IMR-90 (cell line): ENCODE measurements around the gene ZNF778. TPM values are rescaled to one million over a fixed set of nuclear protein-coding genes. Genes with fewer than 3 reads are reported as not detected.

Experiments
- ATAC-seq: fragments of 200-7000 bp; cut with Tn5 transposase; 2 replicates; pipeline ENCODE4 v1.9.1; 2020; ENCODE audit warnings: low read depth, mild to moderate bottlenecking, moderate library complexity
- BruUV-seq: library from RNA; stranded (reverse); fragments of 400-500 nt; replicated peaks from 2 replicates; lab custom pipeline; 2021; lab: Mats Ljungman, UMichigan
- CTCF ChIA-PET: fragments of 300-600 bp; formaldehyde crosslinking; extraction: SDS; loops from one replicate; lab custom pipeline; 2021; ENCODE audit warnings: antibody characterized with exemption; lab: Yijun Ruan, JAX
- POLR2A ChIA-PET: fragments of 300-600 bp; sonication (Branson Sonifier 250); formaldehyde crosslinking; loops from one replicate; lab custom pipeline; 2022; ENCODE audit warnings: antibody characterized with exemption; ENCODE audit not compliant: unreplicated experiment; lab: Charles Lee
- DNase-seq: peaks from one replicate; pipeline ENCODE4 v3.0.0; 2013
- H2AFZ ChIP-seq: replicated peaks from 2 replicates; pipeline ENCODE3; 2013; ENCODE audit warnings: low read length, mild to moderate bottlenecking; ENCODE audit not compliant: poor library complexity
- H2AK5ac ChIP-seq: 2 replicates; pipeline ENCODE4 v1.6.1; 2013; ENCODE audit warnings: low read depth, low read length, inconsistent platforms
- H2AK9ac ChIP-seq: replicated peaks from 2 replicates; pipeline ENCODE3; 2013; ENCODE audit warnings: mild to moderate bottlenecking, low read depth, low read length, moderate library complexity; ENCODE audit not compliant: poor library complexity
- H2BK120ac ChIP-seq: 2 replicates; pipeline ENCODE4 v1.6.1; 2013; ENCODE audit warnings: low read depth, low read length, inconsistent platforms
- H2BK15ac ChIP-seq: 3 replicates; pipeline ENCODE4 v1.6.1; 2013; ENCODE audit warnings: low read depth, low read length, inconsistent platforms
- H2BK20ac ChIP-seq: 2 replicates; pipeline ENCODE4 v1.6.1; 2013; ENCODE audit warnings: low read depth, mild to moderate bottlenecking, inconsistent platforms, low read length, moderate library complexity
- H2BK5ac ChIP-seq: 2 replicates; pipeline ENCODE4 v1.6.1; 2013; ENCODE audit warnings: mild to moderate bottlenecking, low read depth, low read length, inconsistent platforms; ENCODE audit not compliant: poor library complexity, severe bottlenecking
- H3K14ac ChIP-seq: replicated peaks from 2 replicates; pipeline ENCODE4 v1.6.1; 2013; ENCODE audit warnings: low read depth, low read length, inconsistent platforms
- H3K18ac ChIP-seq: 2 replicates; pipeline ENCODE4 v1.6.1; 2013; ENCODE audit warnings: low read depth, low read length, control low read depth
- H3K23ac ChIP-seq: 2 replicates; pipeline ENCODE4 v1.6.1; 2013; ENCODE audit warnings: low read depth, low read length, inconsistent platforms
- H3K27ac ChIP-seq: 2 replicates; pipeline ENCODE4 v1.5.1; 2013; ENCODE audit warnings: mild to moderate bottlenecking, control low read depth, low read length; ENCODE audit not compliant: insufficient read depth
- H3K27me3 ChIP-seq: 2 replicates; pipeline ENCODE4 v1.6.1; 2013; ENCODE audit warnings: low read length; ENCODE audit not compliant: control insufficient read depth, insufficient read depth
- H3K36me3 ChIP-seq: 2 replicates; pipeline ENCODE4 v1.6.1; 2013; ENCODE audit warnings: low read length, mixed read lengths; ENCODE audit not compliant: control insufficient read depth, insufficient read depth
- H3K4ac ChIP-seq: 2 replicates; pipeline ENCODE4 v1.6.1; 2013; ENCODE audit warnings: low read depth, low read length, inconsistent platforms
- H3K4me1 ChIP-seq: 2 replicates; pipeline ENCODE4 v1.6.1; 2013; ENCODE audit warnings: low read length, mixed read lengths; ENCODE audit not compliant: control insufficient read depth, insufficient read depth
- H3K4me2 ChIP-seq: 2 replicates; pipeline ENCODE4 v1.6.1; 2013; ENCODE audit warnings: low read depth, mild to moderate bottlenecking, control low read depth, low read length, moderate library complexity
- H3K4me3 ChIP-seq: 2 replicates; pipeline ENCODE4 v1.5.1; 2013; ENCODE audit warnings: low read depth, mild to moderate bottlenecking, control low read depth, low read length, moderate library complexity; ENCODE audit not compliant: insufficient read depth
- H3K56ac ChIP-seq: 2 replicates; pipeline ENCODE4 v1.6.1; 2013; ENCODE audit warnings: low read length, inconsistent platforms; ENCODE audit not compliant: insufficient read depth; ENCODE audit errors: extremely low read depth
- H3K79me1 ChIP-seq, 2 experiments: 2 replicates each; pipeline ENCODE4 v1.6.1; 2013; ENCODE audit warnings: low read length in 2 of 2, inconsistent platforms in 1 of 2, low read depth in 1 of 2
- H3K9ac ChIP-seq: 2 replicates; pipeline ENCODE4 v1.6.1; 2013; ENCODE audit warnings: low read depth, low read length, control low read depth
- H3K9me1 ChIP-seq: 2 replicates; pipeline ENCODE4 v1.6.1; 2013; ENCODE audit warnings: low read length, inconsistent platforms; ENCODE audit not compliant: insufficient read depth
- H3K9me3 ChIP-seq: 2 replicates; pipeline ENCODE4 v1.6.1; 2013; ENCODE audit warnings: low read length; ENCODE audit not compliant: control insufficient read depth, insufficient read depth
- H4K20me1 ChIP-seq: 2 replicates; pipeline ENCODE4 v1.6.1; 2013; ENCODE audit warnings: low read length, inconsistent platforms; ENCODE audit not compliant: insufficient read depth
- H4K5ac ChIP-seq: 2 replicates; pipeline ENCODE4 v1.6.1; 2013; ENCODE audit warnings: mild to moderate bottlenecking, low read depth, low read length, control low read depth
- H4K8ac ChIP-seq, 2 experiments: 2 replicates each; pipeline ENCODE4 v1.6.1; 2013; ENCODE audit warnings: low read depth in 2 of 2, low read length in 2 of 2, control low read depth in 1 of 2, inconsistent platforms in 1 of 2
- H4K91ac ChIP-seq: 2 replicates; pipeline ENCODE4 v1.6.1; 2013; ENCODE audit warnings: low read depth, low read length, inconsistent platforms; ENCODE audit not compliant: insufficient read depth
- BHLHE40 ChIP-seq: fragments of 150-350 bp; IDR thresholded peaks from 2 replicates; pipeline ENCODE4 v1.6.1; 2016; ENCODE audit warnings: mild to moderate bottlenecking, low read depth, low read length
- CEBPB ChIP-seq: IDR thresholded peaks from 2 replicates; pipeline ENCODE4 v1.6.1; 2012; ENCODE audit warnings: low read depth, low read length, improper control_type of control experiment
- CHD1 ChIP-seq: IDR thresholded peaks from 2 replicates; pipeline ENCODE4 v1.6.1; 2012; ENCODE audit warnings: low read depth, low read length, improper control_type of control experiment
- FOS ChIP-seq: fragments of 150-350 bp; IDR thresholded peaks from 2 replicates; pipeline ENCODE4 v1.6.1; 2016; ENCODE audit warnings: low read depth, low read length
- MAFK ChIP-seq: IDR thresholded peaks from 2 replicates; pipeline ENCODE4 v1.6.1; 2012; ENCODE audit warnings: low read depth, low read length, improper control_type of control experiment
- MAZ ChIP-seq: IDR thresholded peaks from 2 replicates; pipeline ENCODE4 v1.6.1; 2012; ENCODE audit warnings: low read depth, mild to moderate bottlenecking, low read length, improper control_type of control experiment, moderate library complexity, borderline replicate concordance
- MXI1 ChIP-seq: IDR thresholded peaks from 2 replicates; pipeline ENCODE4 v1.6.1; 2012; ENCODE audit warnings: low read depth, mild to moderate bottlenecking, low read length, moderate library complexity, borderline replicate concordance
- NFE2L2 ChIP-seq: fragments of 150-350 bp; IDR thresholded peaks from 2 replicates; pipeline ENCODE4 v1.6.1; 2016; ENCODE audit warnings: low read depth, mild to moderate bottlenecking, low read length
- POLR2A ChIP-seq: IDR thresholded peaks from 2 replicates; pipeline ENCODE4 v1.6.1; 2012; ENCODE audit warnings: mild to moderate bottlenecking, low read depth, low read length
- RAD21 ChIP-seq: IDR thresholded peaks from 2 replicates; pipeline ENCODE4 v1.6.1; 2012; ENCODE audit warnings: low read length, improper control_type of control experiment
- RCOR1 ChIP-seq: IDR thresholded peaks from 2 replicates; pipeline ENCODE4 v1.6.1; 2012; ENCODE audit warnings: mild to moderate bottlenecking, low read length, improper control_type of control experiment; ENCODE audit not compliant: insufficient replicate concordance
- RFX5 ChIP-seq: IDR thresholded peaks from 2 replicates; pipeline ENCODE4 v1.8.0; 2012; ENCODE audit warnings: low read depth, mild to moderate bottlenecking, low read length, moderate library complexity
- SMC3 ChIP-seq: fragments of 150-350 bp; IDR thresholded peaks from 2 replicates; pipeline ENCODE4 v1.6.1; 2016; ENCODE audit warnings: low read depth, mild to moderate bottlenecking, antibody characterized with exemption, low read length, moderate library complexity
- WGBS, 2 experiments: methylation state at CpG; one replicate each; pipeline versions ENCODE4 v1.1.5 to v1.1.7; 2013; ENCODE audit warnings: missing lambda C conversion rate in 2 of 2; ENCODE audit not compliant: insufficient read length in 1 of 2; ENCODE audit errors: extremely low coverage in 2 of 2; 5-methylcytosine and 5-hydroxymethylcytosine counted together
- dilution Hi-C: fragments of 300-500 bp; cut with HindIII; formaldehyde crosslinking; loops from one replicate; pipeline ENCODE4 v1.14.3; 2018; ENCODE audit warnings: low sequenced_read_pairs; ENCODE audit not compliant: unreplicated experiment
- in situ Hi-C: fragments of 300-500 bp; cut with MboI; formaldehyde crosslinking; loops from 3 replicates; pipeline ENCODE4 v1.14.3; 2019; ENCODE audit warnings: low sequenced_read_pairs, inconsistent platforms, mixed read lengths
- intact Hi-C: fragments of 100-400 bp; cut with micrococcal nuclease; formaldehyde crosslinking; loops from 2 replicates; pipeline ENCODE4 v1.10.0; 2022
- polyA plus RNA-seq, 3 experiments: library from polyadenylated mRNA; depleted of rRNA; stranded (reverse); fragments of >200 nt; gene quantifications; 2 replicates each; pipeline ENCODE4 v1.2.3, GENCODE V29; 2012; ENCODE audit warnings: low replicate concordance in 1 of 3
- total RNA-seq: library from RNA; depleted of rRNA; stranded (reverse); fragments of >200 nt; gene quantifications from 2 replicates; pipeline ENCODE4 v1.2.3, GENCODE V29; 2012
- TF ChIP-seq, protein P1 (sequence below): fragments of 150-350 bp; IDR thresholded peaks from 2 replicates; pipeline ENCODE4 v1.6.1; 2016; ENCODE audit warnings: low read depth, mild to moderate bottlenecking, low read length, moderate library complexity, borderline replicate concordance
- TF ChIP-seq, protein P2 (sequence below): conservative IDR thresholded peaks from 2 replicates; pipeline ENCODE4 v1.5.1; 2012; ENCODE audit warnings: mild to moderate bottlenecking, low read depth, low read length, improper control_type of control experiment
- TF ChIP-seq, protein P3 (sequence below): fragments of 150-350 bp; IDR thresholded peaks from 2 replicates; pipeline ENCODE4 v1.6.1; 2017; ENCODE audit warnings: mild to moderate bottlenecking, antibody characterized with exemption, low read length, low read depth

Gene ZNF778
- total and polyA plus RNA-seq, 2 of the 4 experiments (the other 2 are of a cell fraction) = 5.6 to 9.9 TPM

DNA sequence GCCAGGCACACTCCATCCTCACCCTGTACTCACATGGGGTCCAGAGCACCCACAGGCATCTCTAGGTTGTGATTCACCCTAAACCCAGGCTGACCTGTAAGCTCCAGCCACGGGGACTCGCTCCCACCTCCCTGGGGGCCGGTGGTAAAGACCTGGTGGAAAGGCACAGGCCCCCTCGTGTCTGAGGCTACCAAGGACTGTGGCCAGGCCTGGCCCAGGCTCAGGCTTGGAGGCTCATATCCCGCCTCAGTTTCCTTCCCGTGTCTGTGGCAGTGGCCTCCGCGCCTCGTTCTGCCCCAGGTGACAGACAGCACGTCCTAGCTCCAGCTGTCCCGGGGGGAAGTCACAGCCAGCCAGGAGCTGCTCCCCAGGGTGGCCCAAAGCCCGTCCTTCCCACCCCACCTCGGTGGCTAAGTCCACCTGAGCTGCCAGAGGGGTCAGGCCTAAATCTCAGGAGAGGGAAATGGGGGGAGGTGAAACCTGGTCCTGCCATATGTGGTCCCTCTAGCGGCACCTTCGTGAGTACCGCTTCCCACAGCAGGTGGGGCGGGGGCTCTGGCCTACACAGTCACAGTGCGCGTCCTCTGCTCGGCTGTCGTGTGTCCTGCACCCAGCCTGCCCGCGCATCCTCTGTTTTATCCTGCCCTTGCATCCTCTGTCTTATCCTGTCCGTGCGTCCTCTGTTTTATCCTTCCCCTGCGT, 33.4 kb upstream of the ZNF778 start:
- Histone ChIP-seq H3K79me1 (no peaks in the 10 kb centered on the region), H3K9me3 (no peaks in the 10 kb centered on the region), H3K4me1 (no peaks in the 10 kb centered on the region), H3K4ac (no peak overlapping the region), H3K23ac (no peak overlapping the region), H3K56ac (no peak overlapping the region), H3K27ac (no peak overlapping the region), H3K18ac (no peak overlapping the region), H4K5ac (no peak overlapping the region), H3K14ac (no peak overlapping the region), H4K91ac (no peak overlapping the region), H3K4me3 (no peak overlapping the region), H2AFZ (no peak overlapping the region), H2AK5ac (no peak overlapping the region), H2BK120ac (no peak overlapping the region), H2BK5ac (no peak overlapping the region), H2BK20ac (no peak overlapping the region), H3K9me1 (no peaks in the 10 kb centered on the region), H3K27me3 (peaks cover 28% of the 10 kb centered on the region), H2BK15ac (no peak overlapping the region), H3K36me3 (no peaks in the 10 kb centered on the region), H4K20me1 (no peaks in the 10 kb centered on the region; the same call in 1 of the 2 replicates), H3K9ac (no peak overlapping the region), H3K4me2 (no peak overlapping the region), H4K8ac (no peak overlapping the region), H2AK9ac (no peak overlapping the region)
- BruUV-seq = no TSS peak
- TF ChIP-seq BHLHE40 (no peak), SMC3 (no peak), CEBPB (no peak), MAFK (no peak), NFE2L2 (no peak), MAZ (no peak), MXI1 (no peak), RFX5 (no peak), FOS (no peak), RAD21 (no peak), CHD1 (no peak), RCOR1 (no peak), POLR2A (no peak)
- TF ChIP-seq, protein P1, sequence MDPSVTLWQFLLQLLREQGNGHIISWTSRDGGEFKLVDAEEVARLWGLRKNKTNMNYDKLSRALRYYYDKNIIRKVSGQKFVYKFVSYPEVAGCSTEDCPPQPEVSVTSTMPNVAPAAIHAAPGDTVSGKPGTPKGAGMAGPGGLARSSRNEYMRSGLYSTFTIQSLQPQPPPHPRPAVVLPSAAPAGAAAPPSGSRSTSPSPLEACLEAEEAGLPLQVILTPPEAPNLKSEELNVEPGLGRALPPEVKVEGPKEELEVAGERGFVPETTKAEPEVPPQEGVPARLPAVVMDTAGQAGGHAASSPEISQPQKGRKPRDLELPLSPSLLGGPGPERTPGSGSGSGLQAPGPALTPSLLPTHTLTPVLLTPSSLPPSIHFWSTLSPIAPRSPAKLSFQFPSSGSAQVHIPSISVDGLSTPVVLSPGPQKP = no peak
- TF ChIP-seq, protein P2, sequence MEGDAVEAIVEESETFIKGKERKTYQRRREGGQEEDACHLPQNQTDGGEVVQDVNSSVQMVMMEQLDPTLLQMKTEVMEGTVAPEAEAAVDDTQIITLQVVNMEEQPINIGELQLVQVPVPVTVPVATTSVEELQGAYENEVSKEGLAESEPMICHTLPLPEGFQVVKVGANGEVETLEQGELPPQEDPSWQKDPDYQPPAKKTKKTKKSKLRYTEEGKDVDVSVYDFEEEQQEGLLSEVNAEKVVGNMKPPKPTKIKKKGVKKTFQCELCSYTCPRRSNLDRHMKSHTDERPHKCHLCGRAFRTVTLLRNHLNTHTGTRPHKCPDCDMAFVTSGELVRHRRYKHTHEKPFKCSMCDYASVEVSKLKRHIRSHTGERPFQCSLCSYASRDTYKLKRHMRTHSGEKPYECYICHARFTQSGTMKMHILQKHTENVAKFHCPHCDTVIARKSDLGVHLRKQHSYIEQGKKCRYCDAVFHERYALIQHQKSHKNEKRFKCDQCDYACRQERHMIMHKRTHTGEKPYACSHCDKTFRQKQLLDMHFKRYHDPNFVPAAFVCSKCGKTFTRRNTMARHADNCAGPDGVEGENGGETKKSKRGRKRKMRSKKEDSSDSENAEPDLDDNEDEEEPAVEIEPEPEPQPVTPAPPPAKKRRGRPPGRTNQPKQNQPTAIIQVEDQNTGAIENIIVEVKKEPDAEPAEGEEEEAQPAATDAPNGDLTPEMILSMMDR = no peak
- TF ChIP-seq, protein P3, sequence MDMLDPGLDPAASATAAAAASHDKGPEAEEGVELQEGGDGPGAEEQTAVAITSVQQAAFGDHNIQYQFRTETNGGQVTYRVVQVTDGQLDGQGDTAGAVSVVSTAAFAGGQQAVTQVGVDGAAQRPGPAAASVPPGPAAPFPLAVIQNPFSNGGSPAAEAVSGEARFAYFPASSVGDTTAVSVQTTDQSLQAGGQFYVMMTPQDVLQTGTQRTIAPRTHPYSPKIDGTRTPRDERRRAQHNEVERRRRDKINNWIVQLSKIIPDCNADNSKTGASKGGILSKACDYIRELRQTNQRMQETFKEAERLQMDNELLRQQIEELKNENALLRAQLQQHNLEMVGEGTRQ = no peak
- ATAC-seq (no peak), DNase-seq (no peak)
- CTCF ChIA-PET = no interaction called here
- intact Hi-C loops (no loop called here), dilution Hi-C loops (no loop called here), in situ Hi-C loops (no loop called here)
- 68% methylated on average over 16 of the region's 26 CpGs; no CpG with 5 or more reads in 1 of the 2 experiments for WGBS, 2 experiments
- POLR2A ChIA-PET = no interaction called here
